Stimulated activated CD4-positive, alpha-beta T cell treated with anti-CD3 and anti-CD28 coated beads, Interleukin-4, amount 100 ng/mL, for 24 hours (primary cell): ENCODE data around the gene PBX1.

Source experiments
- DNase-seq: peaks from one replicate; pipeline ENCODE4 v3.0.0-alpha.2; 2020

The PBX1 gene

DNA sequence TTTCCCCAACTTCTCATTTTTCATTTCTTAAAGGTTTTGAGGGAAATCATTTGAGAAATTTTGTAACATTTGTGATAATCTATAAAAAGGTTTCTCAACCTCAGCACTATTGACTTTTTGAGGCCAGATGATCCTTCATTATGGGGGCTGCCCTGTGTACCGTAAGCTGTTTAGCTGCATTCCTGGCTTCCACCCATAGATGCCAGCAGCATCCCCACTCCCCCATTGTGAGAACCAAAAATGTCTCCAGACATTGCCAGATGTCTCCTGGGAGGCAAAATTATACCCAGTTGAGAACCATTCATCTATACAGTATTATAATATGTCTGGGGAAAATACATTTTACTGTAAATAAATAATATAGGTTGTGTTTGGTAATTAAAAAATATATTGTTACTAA, 146.0 kb downstream of the PBX1 start:
- DNase-seq: no peak

DNA sequence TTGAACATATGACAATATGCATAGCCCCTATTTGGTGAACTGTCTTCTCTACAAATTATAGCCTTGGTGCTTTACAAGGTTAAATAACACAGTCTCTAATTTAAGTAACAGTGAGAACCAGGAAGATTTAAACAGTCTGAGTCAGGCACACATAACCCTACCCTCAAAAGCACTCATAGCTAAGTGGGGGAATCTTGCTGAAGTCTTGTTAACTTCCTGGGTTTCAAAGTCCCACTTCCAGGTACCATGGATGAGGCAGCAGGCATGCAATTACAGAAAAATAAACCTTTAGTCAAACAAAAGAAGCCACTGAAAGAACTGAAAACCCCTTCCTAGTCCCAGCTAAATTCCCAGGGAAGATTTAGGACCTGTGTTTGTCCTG, 147.6 kb downstream of the PBX1 start:
- DNase-seq: no peak

DNA sequence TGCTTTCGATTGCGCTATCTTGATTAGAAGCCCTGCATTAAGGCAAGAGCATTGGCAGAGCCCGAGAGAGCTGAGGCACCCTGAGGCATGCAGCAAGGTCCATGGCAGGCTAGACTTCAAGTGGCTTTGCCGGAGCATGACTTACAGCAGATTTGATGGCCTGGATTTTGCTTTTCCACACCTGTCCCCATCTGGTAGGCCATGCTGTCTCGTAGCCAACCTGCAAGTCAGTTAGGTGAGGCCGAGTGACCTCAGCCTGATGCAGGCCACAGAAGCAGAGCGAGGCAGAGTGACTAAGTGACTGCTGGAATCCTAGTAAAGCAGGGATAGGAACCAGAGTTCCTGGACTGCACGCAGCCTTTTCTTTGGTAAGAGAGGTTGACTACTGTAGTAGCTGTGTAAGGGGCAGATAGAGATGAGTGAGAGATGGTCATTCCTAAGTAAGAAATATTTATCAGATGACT, 148.9 kb downstream of the PBX1 start:
- DNase-seq: no peak

DNA sequence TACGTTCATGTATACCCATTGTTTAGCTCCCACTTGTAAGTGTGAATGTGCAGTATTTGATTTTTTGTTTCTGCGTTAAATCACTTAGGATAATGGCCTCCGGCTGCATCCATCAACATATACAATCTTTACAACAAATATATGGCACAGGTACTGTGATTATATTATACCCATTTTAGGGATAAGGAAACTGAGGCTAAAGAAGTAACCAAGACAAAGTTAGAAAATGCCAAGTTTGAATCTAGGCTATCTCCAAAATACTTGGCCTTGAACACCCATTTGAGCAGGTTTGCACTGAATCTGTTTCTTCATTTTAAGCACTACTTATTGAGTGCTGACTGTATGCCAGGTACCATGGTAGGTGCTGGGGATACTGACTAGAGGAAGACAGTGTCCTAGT, 149.6 kb downstream of the PBX1 start:
- no peak for DNase-seq

DNA sequence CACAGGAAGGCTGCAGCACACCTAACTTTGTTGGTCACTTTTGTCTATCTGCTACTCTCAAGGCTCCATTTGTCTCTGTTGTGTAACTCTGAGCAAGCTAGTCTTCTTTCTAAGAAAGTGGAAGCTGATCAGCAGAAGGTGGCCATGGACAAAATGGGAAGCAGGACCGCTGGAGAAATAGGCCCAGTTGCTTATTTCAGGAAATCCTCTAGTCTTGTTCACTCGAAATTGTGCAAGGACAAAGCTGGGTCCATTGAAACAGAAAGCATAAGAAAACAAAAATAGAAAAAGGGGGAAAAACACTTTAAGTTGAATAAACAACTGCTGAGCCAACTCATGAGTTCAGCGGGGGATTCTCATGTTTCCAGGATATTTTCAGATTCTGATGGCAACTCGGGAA, 150.1 kb downstream of the PBX1 start:
- DNase-seq: no peak

DNA sequence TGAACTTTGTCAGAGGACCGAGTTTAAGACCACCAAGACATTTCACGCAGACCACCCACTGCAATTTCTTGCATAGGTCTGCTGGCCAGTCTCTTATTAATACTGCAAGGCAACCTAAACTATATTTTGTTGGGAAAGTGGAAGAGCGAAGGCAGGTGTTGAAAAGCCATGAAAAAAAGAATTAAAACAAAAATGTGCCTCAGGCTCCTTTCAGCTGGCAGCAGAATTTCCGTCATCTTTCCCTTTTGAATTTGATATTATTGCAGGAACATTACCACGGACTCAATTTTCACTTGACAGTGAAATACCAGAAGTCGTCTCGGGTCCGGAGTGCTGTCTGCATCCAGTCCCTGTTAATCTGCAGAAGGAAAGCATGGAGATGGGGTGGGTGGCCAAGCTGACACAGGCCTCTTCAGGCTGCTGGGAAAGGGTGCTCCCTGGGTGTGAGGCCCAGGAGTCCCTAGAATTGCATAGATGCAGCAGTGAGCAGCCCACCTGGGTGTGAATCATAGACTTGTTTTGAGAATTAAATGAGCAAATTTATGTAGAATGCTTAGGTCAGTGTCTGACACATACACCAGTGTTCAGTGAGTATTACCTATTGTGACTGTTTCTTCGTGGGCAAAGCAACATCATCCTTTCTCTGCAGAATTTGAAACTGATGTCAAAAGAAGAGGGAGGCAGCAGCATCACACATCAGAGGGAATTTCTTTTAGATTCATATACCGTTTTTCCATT, 150.7 kb downstream of the PBX1 start:
- DNase-seq: no peak

DNA sequence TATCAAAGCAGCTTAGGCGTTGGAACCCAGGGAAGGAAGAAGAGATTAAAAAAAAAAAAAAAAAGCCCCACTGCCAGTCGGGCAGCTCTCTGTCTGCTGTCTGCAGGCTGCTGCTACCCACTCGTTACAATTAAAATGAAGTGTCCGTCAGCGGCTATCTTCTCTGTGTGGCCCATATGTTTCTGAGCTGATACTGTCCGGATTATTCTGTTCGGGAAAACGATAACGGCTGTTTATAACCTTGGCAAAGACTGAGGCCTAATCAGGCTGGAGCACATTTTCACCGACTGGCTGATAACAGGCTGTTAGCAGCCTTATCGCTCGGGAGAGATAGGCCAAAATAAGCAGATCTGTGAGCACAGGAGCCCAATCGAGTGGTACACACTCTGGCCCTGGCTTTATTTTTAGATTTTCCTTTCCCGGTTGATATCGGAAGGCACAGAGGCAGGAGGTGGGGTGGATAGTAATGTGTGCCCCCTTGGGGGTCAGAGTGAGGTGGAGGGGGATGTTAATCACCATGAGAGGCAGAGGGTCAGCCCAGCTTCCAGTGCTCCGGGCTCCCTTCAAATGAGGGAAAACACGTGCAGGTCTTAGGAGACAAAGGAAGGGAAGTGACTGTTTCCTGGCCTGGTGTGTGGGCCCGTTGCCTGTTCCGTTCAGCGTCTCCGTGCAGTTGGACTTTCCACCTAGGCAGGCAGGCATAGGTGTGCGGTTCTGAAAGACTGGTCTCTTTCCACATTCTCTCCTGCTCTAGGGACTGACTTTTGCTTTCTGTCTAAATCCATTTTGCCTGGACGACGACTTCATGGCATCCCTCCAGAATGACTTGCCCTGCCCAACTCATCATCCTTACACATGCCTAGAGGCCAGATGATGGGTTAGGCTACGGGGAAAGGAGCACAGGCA, 153.4 kb downstream of the PBX1 start:
- no peak for DNase-seq

DNA sequence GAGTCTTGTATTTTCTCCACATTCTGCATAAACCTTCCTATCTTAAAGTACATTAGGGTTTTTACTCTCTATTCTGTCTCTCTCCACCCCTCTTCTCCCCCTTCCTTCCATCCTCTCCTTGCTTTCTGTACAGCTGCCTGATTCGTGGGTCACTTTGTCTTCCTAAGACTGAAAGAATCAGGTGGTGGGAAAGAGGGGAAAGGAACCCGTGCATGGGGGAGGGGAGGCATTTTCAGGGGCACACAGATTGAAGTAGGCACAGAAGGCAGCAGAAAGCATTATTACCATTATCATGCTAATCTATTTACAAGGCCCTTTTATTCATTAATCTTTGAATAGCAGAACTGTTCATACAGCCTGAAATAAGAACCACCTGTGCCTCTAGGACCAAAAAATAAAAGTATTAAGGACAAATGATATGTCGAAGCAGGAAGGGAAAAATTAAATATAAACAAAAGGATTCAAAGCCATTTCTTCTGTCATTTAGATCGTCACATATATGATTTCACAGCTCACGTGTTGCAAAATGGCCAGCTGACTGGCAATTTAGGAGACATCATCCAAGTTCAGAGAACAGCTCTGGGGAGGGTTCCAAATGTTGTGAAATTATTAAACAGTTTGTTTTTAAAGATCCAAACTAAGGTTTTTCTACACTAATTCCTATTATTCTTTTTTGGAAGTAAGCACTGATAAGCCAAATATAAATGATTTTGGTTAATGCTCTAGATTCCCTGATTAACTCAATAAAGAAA, 154.6 kb downstream of the PBX1 start:
- DNase-seq: no peak

DNA sequence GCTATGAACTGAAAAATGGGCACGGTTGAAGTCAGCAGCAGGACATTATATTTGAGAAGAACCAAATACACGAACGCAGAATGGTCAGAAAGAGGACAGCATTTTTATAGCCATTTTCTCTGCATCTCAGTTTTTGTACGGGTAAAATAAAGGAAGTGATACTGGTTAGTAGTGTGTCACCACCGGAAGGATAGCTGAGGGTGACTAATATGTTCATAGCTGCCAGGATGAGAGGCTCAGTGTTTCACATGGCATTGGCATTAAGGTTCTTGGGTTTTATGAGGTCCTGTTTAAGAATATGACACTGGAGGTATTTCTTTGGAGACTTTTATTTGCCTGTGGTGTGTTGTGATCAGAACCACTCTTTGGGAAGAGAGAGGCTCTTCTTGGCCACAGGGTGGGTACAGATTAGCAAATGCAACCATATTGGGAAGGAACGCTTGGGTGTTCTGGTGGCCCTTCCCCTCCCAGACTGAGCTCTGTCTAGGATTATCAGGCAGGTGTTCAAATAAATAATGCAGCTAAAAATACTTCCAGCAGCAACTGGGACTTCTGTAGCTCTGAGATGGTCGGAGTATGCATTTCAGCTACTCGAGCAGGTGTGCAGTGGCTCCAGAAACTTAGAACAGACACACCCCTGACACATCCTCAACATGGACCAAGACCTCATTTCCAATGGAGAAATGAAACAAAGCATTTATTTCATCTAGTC, 158.2 kb downstream of the PBX1 start:
- no peak for DNase-seq

DNA sequence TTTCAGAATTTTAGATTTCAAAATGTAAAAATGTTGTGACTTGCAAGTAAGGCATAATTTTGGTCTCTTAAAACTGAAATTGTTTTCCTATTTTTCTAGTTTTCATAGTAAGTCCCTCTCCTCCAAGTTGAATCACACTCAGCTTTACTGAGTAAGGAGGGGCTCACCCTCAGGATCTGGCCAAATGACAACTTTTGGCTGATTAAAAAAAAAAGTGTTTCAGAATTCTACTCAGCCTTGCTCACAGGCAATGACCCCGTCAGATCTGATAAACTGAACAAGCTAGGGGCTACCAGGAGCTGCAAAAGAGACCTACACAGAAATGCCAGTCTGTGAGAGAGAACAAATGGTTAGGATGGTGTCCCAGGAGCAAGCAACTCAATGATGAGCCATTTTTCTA, 159.8 kb downstream of the PBX1 start:
- DNase-seq: no peak

DNA sequence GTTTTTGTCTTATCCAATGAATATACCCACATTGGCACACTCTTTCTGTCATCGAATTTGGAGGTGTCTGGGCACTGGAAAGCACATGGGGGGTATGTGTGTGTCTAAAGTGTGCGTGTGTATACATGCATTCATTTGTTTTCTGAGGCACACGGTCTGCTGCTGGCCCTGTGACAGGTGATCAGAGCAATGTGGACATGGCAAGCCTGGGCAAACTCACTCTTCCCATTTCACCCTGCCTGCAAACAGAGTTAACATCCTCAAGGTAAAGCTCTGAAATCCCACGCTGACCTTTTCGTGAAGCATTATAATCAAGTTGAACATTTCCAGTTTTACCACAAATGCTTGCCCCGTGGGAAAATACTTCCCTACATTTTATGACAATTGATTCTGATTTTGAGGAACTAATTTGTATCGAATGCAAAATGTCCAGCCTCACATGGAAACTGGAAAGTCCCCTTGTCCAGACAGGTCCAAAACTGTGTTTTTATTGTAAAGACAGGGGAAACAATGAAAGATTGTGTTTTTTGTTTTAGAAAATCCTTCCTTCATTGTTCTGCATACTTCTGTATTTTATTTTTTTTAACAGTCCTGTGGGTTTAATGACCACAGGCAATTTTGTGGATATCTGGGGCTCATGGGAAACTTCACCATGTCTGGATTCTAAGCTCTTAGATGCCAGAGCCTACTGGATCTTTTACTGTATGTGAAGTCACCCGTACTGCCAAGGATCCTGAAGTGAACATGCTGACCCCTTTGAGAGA, 160.9 kb downstream of the PBX1 start:
- no peak for DNase-seq

DNA sequence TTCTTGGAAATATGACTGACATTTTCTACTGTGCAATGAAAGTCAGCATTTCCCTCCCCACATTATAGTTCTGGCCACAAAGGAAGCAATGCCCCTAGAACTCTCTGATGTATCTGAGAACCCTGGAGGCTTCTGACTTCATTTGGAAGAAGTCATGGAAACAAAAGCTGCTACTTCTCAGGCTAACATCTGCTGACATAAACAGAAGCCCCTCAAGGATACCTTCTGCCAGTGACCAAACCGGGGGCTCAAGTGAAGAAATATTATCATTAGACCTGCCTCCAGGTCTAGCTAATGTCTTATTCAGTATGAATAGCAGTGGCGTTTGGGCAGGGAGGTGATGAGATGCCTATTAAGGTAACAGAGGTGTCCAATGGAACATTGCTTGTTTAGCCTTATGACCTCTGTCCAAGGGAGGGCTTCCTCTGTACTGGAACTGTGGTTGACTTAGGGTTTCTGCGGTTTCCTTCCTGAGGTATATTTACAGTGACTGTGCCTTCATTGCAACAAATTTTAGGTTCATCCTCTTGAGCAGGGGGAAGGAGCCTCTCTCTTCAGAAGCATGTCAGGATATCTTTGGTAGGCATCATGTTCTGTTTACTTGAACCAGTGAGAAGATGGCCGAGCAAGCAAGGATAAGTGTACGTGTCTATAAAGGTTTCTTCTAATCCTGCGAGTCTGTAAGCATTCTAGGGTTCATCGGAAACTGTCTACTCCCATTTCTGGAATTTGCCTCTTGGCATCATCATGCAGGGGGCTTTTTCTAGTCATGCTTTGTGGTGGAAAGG, 161.7 kb downstream of the PBX1 start:
- DNase-seq: no peak

DNA sequence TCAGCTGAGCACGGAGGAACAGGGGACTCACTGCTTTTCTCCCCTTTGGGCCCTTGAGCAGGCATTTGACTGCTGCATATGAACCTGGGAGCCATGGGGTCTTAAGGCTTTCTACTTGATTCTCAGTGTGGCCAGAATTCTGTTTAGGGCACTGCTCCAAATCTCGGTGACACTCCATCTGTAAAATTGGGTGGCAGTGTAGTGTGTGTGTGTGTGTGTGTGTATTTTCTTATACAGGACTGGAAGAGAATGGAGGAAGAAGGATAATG, 162.2 kb downstream of the PBX1 start:
- no peak for DNase-seq

DNA sequence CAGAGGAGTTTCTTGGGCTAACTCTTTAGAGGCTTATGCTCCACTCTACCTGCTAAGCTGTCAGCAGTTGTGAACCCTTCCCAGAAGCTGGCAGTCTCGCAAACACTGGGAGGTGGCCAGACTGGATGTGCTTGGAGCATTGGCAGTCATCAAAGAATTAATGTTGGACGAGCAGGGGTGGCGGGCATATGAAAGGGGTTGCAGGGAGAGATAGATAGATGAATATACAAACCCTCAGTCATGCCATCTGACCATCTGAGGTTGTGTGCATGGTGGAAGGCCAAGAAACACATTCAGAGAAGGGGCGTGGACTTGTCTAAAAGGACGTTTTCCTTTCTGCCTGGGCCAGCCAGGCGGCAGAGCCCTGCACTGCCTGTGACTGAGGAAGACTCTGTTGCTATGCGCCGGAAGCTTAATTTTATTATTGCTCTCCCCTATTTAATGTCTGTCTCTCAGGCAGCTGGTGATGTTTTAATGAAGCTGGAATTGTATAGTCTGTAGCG, 164.4 kb downstream of the PBX1 start:
- DNase-seq: no peak

DNA sequence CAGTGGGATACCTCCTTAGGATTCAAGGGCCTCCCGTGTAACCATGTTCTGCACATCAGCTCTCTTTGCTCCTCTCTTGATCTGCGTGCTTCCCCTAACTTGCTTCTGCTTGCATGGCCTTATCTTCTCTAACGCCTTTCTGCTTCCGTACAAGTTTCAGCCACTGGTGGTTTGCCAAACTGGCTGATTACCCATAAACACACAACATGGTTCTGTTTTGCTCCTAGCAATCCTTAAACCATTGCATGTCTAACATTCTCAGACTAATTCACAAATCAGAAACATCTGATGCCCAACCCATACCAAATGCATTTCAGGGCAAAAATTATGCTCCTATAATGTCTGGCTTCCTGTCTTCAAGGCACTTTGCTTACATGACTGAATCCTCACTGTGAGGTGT, 166.4 kb downstream of the PBX1 start:
- DNase-seq: no peak

DNA sequence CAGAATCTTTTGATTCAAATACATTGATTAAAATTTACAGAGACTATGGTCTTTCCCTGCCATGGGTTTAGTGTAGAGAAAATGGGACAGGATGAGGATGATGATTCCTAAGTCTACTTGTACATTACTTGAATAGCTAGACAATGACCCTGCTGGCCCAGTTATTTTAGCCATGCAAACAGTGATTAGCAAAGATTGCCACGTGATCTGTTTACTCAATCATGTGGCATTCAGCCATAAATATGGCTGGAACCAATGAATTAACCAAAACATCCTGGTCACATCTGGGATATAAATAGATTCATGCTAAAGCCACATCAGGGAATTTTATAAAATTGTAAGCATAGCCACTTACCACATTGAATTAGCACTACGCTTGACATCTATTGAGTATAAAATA, 167.3 kb downstream of the PBX1 start:
- DNase-seq: no peak

DNA sequence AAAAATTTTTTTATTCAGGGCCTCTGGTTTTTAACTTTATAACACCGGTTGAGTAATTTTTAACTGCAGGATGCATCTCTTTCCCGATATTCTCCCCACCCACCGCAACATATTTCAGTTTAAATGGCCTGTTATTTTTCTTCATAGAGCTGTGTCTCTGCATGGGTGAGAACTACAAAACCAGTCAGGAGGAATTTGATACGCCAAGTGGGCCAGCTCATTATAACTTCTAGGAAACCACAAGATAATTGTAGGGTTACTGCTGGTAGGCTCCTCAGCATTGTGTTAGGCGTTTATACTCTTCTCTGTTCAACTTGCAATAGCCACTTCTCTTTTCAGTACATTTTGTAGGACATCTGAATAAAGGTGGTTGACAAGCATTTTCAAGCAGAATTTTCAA, 169.7 kb downstream of the PBX1 start:
- no peak for DNase-seq

DNA sequence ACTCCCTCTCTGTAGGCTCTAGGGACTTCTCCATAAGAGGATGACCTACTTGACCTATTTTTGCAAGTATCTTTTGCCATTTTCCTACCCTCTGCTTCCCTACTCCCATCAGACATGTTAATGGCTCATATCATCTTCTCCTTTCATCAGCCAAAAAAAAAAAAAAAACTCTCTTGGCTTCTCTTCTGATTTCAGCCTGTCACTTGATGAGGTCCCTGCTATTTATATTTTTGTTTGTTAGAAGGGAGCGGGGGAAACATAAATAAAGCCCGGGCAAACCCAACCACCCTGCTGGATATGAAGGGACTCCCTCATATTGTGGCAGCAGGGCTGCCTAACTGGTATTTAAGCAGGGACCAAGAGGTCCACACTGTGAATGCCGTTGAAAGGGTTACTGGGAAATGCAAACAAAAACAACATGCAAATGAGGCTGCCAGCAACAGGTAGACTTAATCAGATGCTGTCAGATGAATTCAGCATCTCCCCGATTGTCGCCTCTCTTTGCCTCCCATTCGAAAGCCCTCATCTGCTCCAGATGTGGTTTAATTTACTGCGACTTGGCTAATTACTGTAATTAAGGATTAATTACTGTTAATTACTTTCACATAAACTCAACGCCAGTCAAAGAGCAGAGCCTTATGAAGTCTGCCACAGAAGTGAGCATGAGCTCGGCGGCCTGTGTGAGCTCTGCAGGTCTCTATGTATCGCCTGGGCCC, 172.3 kb downstream of the PBX1 start:
- DNase-seq: no peak

DNA sequence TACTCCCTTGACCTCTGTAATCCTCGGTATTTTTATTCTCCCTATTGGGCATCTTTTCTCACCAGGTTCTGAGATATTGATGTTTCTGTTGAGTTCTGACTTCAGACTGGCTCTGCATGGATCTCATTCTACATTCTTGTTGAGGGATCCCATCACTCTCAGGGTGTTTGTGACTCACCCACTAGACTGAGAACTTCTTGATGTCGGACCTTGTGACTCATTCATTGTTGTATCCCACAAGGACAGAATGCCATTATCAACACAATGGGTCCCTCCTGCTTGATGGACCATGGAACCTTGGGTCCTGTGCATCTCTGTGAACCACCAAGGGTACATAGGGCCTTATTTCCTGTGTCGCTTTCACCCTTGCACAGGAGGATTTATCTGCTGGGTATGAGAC, 174.1 kb downstream of the PBX1 start:
- no peak for DNase-seq

DNA sequence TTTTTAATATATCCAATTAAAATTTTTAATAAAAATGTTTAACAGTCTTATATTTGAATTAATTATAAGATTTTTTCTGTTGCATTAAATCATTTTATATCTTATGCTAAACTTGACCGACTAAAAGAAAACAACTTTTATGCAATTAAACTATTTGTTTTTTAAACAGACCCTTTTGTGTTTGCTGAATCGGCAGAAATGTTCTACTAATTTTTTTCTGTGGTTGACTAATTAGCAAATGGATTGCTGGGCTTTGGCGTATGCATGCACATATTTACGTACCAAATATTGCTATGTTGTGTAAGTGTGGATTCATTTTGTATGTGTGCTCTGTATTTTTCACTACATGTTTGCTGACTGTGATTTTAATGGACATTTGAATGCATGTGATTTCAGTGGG, 174.8 kb downstream of the PBX1 start:
- no peak for DNase-seq
